ENCODE results near the gene TAAR2. TPM values are rescaled to one million over a fixed set of nuclear protein-coding genes. Genes with fewer than 3 reads are reported as not detected.
"Not testable (repeated sequence)": the region's sequence is repeated elsewhere in the genome, so short reads cannot be mapped to it uniquely, and the experiment has no call there.

Gene TAAR2
- total RNA-seq, 4 donors from 2014 or later = not detected

DNA sequence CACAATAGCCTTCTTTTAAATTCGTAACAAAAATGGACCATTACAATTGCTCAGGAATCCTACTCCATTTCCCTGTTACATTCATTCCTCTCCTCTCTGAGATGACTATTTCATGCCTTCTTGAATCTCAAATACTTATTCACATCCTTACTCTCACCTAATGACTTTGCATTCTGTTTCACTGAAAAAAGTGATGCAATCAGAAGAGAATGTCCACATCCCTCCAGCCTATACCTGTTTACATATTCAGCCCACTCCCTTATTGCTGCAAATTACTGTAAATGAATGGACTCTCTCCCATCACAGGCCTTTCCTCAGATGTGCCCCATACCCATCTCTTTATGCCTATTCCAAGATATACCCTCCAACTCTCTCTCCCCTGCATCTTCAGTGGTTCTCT, 26.4 kb upstream of the TAAR2 start:
- no peak for TF ChIP-seq POLR2A (IDR thresholded peaks at IDR 0.05)
- no peak for TF ChIP-seq CTCF (IDR thresholded peaks at IDR 0.05)
- no peak for DNase-seq
- Histone ChIP-seq H3K27ac (no peak overlapping the region), H3K4me3 (no peak overlapping the region), H3K4me1 (no peaks in the 10 kb centered on the region), H3K9me3 (no peaks in the 10 kb centered on the region), H3K36me3 (no peaks in the 10 kb centered on the region), H3K27me3 (no peaks in the 10 kb centered on the region)
- intact Hi-C loops (cut with DNase I) = no loop called here
- WGBS, 2 donors = 71 to 81% methylated on average over 1 of the region's 1 CpG

GRCh38 chr6:132648828-132649227, 24.8 kb upstream of the TAAR2 start:
- Histone ChIP-seq H3K27ac (no peak overlapping the region), H3K36me3 (no peaks in the 10 kb centered on the region), H3K4me1 (no peaks in the 10 kb centered on the region), H3K9me3 (no peaks in the 10 kb centered on the region), H3K4me3 (no peak overlapping the region), H3K27me3 (no peaks in the 10 kb centered on the region)
- no peak for TF ChIP-seq POLR2A (IDR thresholded peaks at IDR 0.05)
- no peak for TF ChIP-seq CTCF (IDR thresholded peaks at IDR 0.05)
- no peak for DNase-seq
- intact Hi-C loops (cut with DNase I) = no loop called here
- 31 to 32% methylated on average over 2 of the region's 2 CpGs for WGBS, 2 donors

DNA sequence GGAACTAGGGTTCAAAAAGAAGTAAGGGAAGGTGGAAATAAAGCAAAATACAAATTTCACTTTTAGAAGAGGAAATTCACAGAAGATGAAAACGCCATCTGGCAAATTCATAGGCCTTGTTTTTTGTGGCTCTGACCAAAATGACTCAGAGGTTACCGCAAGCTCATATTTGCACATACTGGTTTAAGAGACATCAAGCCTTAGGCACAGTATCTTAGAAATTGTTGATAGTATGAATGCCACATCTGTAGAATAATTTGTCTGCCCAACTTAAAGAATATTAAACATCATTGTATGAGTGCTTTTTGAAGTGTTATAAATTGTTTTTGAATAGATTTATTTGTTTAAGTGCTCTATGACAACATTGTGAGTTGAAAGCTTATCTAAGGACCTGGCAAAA, 24.3 kb upstream of the TAAR2 start:
- no peak for DNase-seq

GRCh38 chr6:132643547-132643946, 19.5 kb upstream of the TAAR2 start:
- no peaks in the 10 kb centered on the region for H3K9me3 ChIP-seq
- 43 to 56% methylated on average over 3 of the region's 3 CpGs for WGBS, 2 donors
- no peak overlapping the region for H3K27ac ChIP-seq
- no peaks in the 10 kb centered on the region for H3K36me3 ChIP-seq
- H3K4me1 ChIP-seq = no peaks in the 10 kb centered on the region
- H3K4me3 ChIP-seq = no peak overlapping the region
- intact Hi-C loops (cut with DNase I) = no loop called here
- DNase-seq = no peak
- H3K27me3 ChIP-seq = no peaks in the 10 kb centered on the region
- TF ChIP-seq CTCF (IDR thresholded peaks at IDR 0.05) (no peak), POLR2A (IDR thresholded peaks at IDR 0.05) (no peak)

More for the DNA sequence above, 24.3 kb upstream of the TAAR2 start:
- 20 to 24% methylated on average over 2 of the region's 2 CpGs for WGBS, 2 donors
- H3K4me3 ChIP-seq = no peak overlapping the region
- no peaks in the 10 kb centered on the region for H3K27me3 ChIP-seq
- intact Hi-C loops (cut with DNase I) = no loop called here
- no peaks in the 10 kb centered on the region for H3K9me3 ChIP-seq
- H3K27ac ChIP-seq = no peak overlapping the region
- H3K36me3 ChIP-seq = no peaks in the 10 kb centered on the region
- TF ChIP-seq CTCF (IDR thresholded peaks at IDR 0.05) (no peak), POLR2A (IDR thresholded peaks at IDR 0.05) (no peak)
- no peaks in the 10 kb centered on the region for H3K4me1 ChIP-seq

DNA sequence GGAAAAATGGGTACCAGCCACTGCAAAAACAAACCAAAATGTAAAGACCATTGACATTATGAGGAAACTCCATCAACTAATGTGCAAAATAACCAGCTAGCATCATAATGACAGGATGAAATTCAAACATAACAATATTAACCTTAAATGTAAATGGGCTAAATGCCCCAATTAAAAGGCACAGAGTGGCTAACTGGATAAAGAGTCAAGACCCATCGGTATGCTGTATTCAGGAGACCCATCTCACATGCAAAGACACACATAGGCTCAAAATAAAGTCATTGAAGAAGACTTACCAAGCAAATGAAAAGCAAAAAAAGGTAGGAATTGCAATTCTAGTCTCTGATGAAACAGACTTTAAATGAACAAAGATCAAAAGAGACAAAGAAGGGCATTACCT, 13.1 kb upstream of the TAAR2 start:
- H3K4me1 ChIP-seq; H3K4me3 ChIP-seq; DNase-seq; H3K36me3 ChIP-seq; intact Hi-C loops (cut with DNase I); H3K27ac ChIP-seq; H3K9me3 ChIP-seq: not testable (repeated sequence)
- H3K27me3 ChIP-seq = peaks cover 0 to 11% (median 0%) of the 10 kb centered on the region in 4 donors
- 74 to 80% methylated on average over 1 of the region's 1 CpG for WGBS, 2 donors

DNA sequence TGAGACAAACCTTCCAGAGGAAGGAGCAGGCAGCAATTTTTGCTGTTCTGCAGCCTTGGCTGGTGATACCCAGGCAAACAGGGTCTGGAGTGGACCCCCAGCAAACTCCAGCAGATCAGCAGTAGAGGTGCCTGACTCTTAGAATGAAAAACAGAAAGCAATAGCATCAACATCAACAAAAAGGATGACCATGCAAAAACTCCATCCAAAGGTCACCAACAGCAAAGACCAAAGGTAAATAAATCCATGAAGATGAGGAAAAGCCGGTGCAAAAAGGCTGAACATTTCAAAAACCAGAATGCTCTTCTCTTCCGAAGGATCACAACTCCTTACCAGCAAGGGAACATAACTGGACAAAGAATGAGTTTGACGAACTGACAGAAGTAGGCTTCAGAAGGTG, 11.8 kb upstream of the TAAR2 start:
- WGBS, 2 donors = 83 to 88% methylated on average over 3 of the region's 3 CpGs
- DNase-seq; H3K4me3 ChIP-seq; H3K9me3 ChIP-seq; H3K27ac ChIP-seq; intact Hi-C loops (cut with DNase I); H3K4me1 ChIP-seq; H3K36me3 ChIP-seq: not testable (repeated sequence)
- H3K27me3 ChIP-seq = peaks cover 0 to 11% (median 0%) of the 10 kb centered on the region in 4 donors

DNA sequence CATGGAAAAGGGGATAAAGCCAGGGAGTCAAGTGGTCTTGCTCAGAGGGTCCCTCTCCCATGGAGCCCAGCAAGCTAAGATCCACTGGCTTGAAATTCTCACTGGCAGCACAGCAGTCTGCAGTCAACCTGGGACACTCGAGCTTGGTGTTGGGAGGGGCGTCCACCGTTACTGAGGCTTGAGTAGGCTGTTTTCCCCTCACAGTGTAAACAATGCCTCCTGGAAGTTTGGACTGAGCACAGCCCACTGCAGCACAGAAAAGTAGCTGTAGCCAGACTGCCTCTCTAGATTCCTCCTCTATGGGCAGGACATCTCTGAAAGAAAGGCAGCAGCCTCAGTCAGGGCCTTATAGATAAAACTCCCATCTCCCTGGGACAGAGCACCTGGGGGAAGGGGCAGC, 11.2 kb upstream of the TAAR2 start:
- H3K36me3 ChIP-seq; H3K9me3 ChIP-seq; DNase-seq; H3K4me1 ChIP-seq; intact Hi-C loops (cut with DNase I); H3K4me3 ChIP-seq; H3K27ac ChIP-seq: not testable (repeated sequence)
- peaks cover 0 to 11% (median 0%) of the 10 kb centered on the region in 4 donors for H3K27me3 ChIP-seq
- WGBS, 2 donors = 20% methylated on average over 3 of the region's 3 CpGs; no CpG with 5 or more reads in 1 of the 2 donors
